Activated naive CD4-positive, alpha-beta T cell treated with anti-CD3 and anti-CD28 coated beads, Interleukin-2, amount 10 ng/mL, durations not matched to agents 5 hours and 36 hours (primary cell): ENCODE measurements around the gene DYNC2I2. TPM values are rescaled to one million over a fixed set of nuclear protein-coding genes. Genes with fewer than 3 reads are reported as not detected.

Source experiments
- total RNA-seq, 2 experiments: library from RNA; stranded (reverse); gene quantifications; one replicate each; pipeline ENCODE4 v1.2.3, GENCODE V29; 2021

The DYNC2I2 gene
- total RNA-seq: 10 to 100 TPM; 44.3 to 46.0 TPM

DNA sequence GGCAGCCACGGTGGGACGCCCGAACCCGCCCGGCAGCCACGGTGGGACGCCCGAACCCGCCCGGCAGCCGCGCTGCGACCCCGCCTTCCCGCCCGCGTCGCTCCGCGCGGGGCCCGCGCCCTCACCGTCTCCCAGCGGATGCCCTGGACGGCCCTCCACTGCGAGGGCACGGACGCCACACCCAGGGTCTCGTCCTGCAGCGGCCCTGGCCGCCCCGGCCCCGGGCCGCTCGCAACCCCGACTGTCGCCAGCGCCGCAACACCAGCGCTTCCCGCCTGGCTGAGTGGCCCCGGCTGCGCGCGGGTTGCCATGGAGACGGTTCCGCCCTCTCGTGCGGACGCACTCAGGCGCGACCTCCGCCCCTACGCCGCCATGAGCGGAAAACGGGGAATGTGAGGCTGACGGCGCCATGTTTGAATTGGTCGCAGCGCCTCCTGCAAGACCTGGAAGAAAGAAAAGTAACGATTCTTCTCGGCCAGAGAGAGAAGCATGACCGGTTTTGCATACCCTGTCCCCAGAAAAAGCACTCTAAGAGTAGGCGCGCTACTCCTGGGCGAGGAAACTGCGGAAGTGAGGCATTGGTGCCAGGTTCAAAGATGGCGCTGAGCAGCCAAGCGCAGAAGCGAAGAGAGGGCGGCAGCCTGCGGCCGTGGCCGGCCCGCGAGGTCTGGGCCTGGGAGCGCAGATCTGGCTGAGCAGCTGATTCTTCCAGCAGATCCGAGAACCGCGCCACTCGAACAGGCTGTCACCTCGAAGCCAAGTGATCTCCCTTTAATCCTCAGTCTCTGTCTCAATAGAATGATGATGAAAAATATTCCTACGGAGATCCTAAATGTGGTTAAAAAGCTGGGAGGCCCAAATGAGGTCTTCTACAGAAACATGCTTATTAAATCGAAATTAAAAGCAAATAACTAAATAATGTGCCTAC lies at the start of gene DYNC2I2:
Gene DYNC2I2 (minus strand): TSS at position 432 of the 928 bp plus-strand sequence. CDS start 121 bp downstream, at position 311.

GRCh38 chr9:128702445-128702948 lies 45.9 kb upstream of the DYNC2I2 start, which contains the start of gene PKN3:
TSS of gene PKN3 (plus strand) at chr9:128702503. CDS start at chr9:128702916, 413 bp downstream.

GRCh38 chr9:128688501-128689292 lies 32.0 kb upstream of the DYNC2I2 start, which contains the start of gene SET:
TSS of gene SET (plus strand) at chr9:128689222. CDS start at chr9:128689583, 361 bp downstream.

Other genes starting within 250 kb of the DYNC2I2 start
- under 1 TPM; 0.39 to 0.58 TPM for gene CERCAM, start 236.0 kb downstream of the DYNC2I2 start, total RNA-seq
- 10 to 100 TPM; 46.8 to 52.0 TPM for gene ODF2, start 200.8 kb downstream of the DYNC2I2 start, total RNA-seq
- 10 to 100 TPM; 37.5 to 41.3 TPM for gene GLE1, start 152.1 kb downstream of the DYNC2I2 start, total RNA-seq
- gene SPTAN1, start 104.3 kb downstream of the DYNC2I2 start, total RNA-seq: 100 to 1,000 TPM; 310 to 334 TPM
- 100 to 1,000 TPM; 412 to 435 TPM for gene SET, start 32.4 kb upstream of the DYNC2I2 start, total RNA-seq
- gene PKN3, start 45.7 kb upstream of the DYNC2I2 start, total RNA-seq: 1 to 10 TPM; 4.3 to 5.2 TPM
- 10 to 100 TPM; 59.9 to 60.3 TPM for gene ZDHHC12, start 67.3 kb upstream of the DYNC2I2 start, total RNA-seq
- gene ZER1, start 115.1 kb upstream of the DYNC2I2 start, total RNA-seq: 10 to 100 TPM; 20.0 to 25.2 TPM
- 10 to 100 TPM; 17.6 to 18.6 TPM for gene TBC1D13, start 130.4 kb upstream of the DYNC2I2 start, total RNA-seq
- 10 to 100 TPM; 20.3 to 22.2 TPM for gene ENDOG, start 161.7 kb upstream of the DYNC2I2 start, total RNA-seq
- 10 to 100 TPM; 52.8 to 63.1 TPM for gene SPOUT1, start 172.9 kb upstream of the DYNC2I2 start, total RNA-seq
- 10 to 100 TPM; 15.5 to 19.5 TPM for gene KYAT1, start 225.1 kb upstream of the DYNC2I2 start, total RNA-seq
- 10 to 100 TPM; 50.9 to 51.7 TPM for gene LRRC8A, start 225.3 kb upstream of the DYNC2I2 start, total RNA-seq